Lung microvascular endothelial cell (primary cell): ENCODE results near the gene RPS18. TPM values are rescaled to one million over a fixed set of nuclear protein-coding genes. Genes with fewer than 3 reads are reported as not detected.
"Not testable (repeated sequence)": the region's sequence is repeated elsewhere in the genome, so short reads cannot be mapped to it uniquely, and the experiment has no call there.

Experiments used
- DNase-seq, 2 donors: peaks; one replicate each; pipeline versions ENCODE4 v3.0.0 to v3.0.0-alpha.2; 2010; ENCODE audit warnings: low read depth in 2 of 2
- total RNA-seq: library from RNA; depleted of rRNA; stranded (reverse); fragments of >200 nt; gene quantifications from 2 replicates; pipeline ENCODE4 v1.2.1, GENCODE V29; 2014

RPS18 gene
- total RNA-seq, result 4,351 and 4,512 TPM in 2 replicates

- DNase-seq, result peak; percentile 100
Measured at GRCh38 chr6:33271468-33272274, at the start of gene RPS18, which contains the start of gene VPS52. Gene RPS18, plus strand, starts transcription at chr6:33272075. Its CDS starts 45 bp downstream, at chr6:33272120. Gene VPS52, minus strand, starts transcription at chr6:33271876. Its CDS starts 201 bp downstream, at chr6:33271675.

GRCh38 chr6:33226503-33227120, 45.3 kb upstream of the RPS18 start:
- DNase-seq, result not testable (repeated sequence)

GRCh38 chr6:33235221-33235634, 36.6 kb upstream of the RPS18 start:
- DNase-seq, result no peak

- no peak for DNase-seq
Measured at GRCh38 chr6:33236328-33236727, 35.5 kb upstream of the RPS18 start.

GRCh38 chr6:33236852-33237251, 35.0 kb upstream of the RPS18 start:
- DNase-seq, result no peak

- no peak for DNase-seq
Measured at GRCh38 chr6:33237741-33238140, 34.1 kb upstream of the RPS18 start.

GRCh38 chr6:33241968-33242367, 29.9 kb upstream of the RPS18 start:
- no peak for DNase-seq

- no peak for DNase-seq
Measured at GRCh38 chr6:33243476-33243875, 28.4 kb upstream of the RPS18 start.

GRCh38 chr6:33247977-33248642, 23.8 kb upstream of the RPS18 start:
- DNase-seq, result peak; percentile 86 to 88

- no peak for DNase-seq
Measured at GRCh38 chr6:33248643-33248931, 23.3 kb upstream of the RPS18 start.

GRCh38 chr6:33248932-33249731, 22.7 kb upstream of the RPS18 start:
- DNase-seq, result peak; percentile 98 to 99

- DNase-seq, result peak; percentile 8 to 70
Measured at GRCh38 chr6:33249732-33250630, 21.9 kb upstream of the RPS18 start.

GRCh38 chr6:33250731-33251130, 21.1 kb upstream of the RPS18 start:
- DNase-seq, result no peak

GRCh38 chr6:33251395-33252012, 20.4 kb upstream of the RPS18 start:
- DNase-seq, result no peak

GRCh38 chr6:33252759-33253158, 19.1 kb upstream of the RPS18 start:
- no peak for DNase-seq

- no peak for DNase-seq
Measured at GRCh38 chr6:33254591-33254990, 17.3 kb upstream of the RPS18 start.

GRCh38 chr6:33259032-33259431, 12.8 kb upstream of the RPS18 start:
- no peak for DNase-seq

GRCh38 chr6:33262490-33262889, 9.4 kb upstream of the RPS18 start:
- DNase-seq, result not testable (repeated sequence)

- no peak for DNase-seq
Measured at GRCh38 chr6:33264015-33264414, 7.9 kb upstream of the RPS18 start.

GRCh38 chr6:33271117-33271467, 783 bp upstream of the RPS18 start:
- DNase-seq, result no peak
